ENCODE measurements around the gene LMNB1.
"Not testable (repeated sequence)": the region's sequence is repeated elsewhere in the genome, so short reads cannot be mapped to it uniquely, and the experiment has no call there.

Gene LMNB1

DNA sequence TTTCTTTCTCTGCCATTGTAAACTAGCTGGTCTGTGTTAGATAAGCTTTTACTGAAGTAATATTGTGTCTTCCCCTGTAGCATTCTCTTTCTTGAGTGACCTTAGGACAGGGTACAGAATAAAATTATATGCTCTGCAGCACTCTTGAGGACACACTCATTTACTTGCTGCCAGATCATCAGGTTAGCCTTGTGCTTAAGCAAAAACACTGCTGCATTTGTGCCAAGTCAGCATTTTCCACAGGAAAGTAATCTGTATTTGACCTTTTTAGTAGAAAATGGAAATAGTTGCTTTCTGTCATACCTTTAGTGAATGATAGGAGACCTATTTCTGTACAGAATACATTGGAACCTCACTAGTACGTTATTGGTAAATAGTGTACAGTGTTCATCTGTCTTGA lies 54.2 kb downstream of the LMNB1 start:
- Histone ChIP-seq H3K27me3 (ENCODE audit: insufficient read depth, low read depth) (no peaks in the 10 kb centered on the region), H3K9ac (no peak overlapping the region), H2AFZ (ENCODE audit: low read depth) (no peak overlapping the region), H3K4me1 (ENCODE audit: low read depth, poor library complexity, severe bottlenecking) (peaks cover 10% of the 10 kb centered on the region), H4K20me1 (ENCODE audit: insufficient read depth) (peaks cover 3% of the 10 kb centered on the region; the same call in 1 of the 2 replicates), H3K79me2 (ENCODE audit: insufficient read depth, low read depth) (peaks cover 4% of the 10 kb centered on the region; the same call in 1 of the 2 replicates), H3K4me2 (no peak overlapping the region), H3K36me3 (ENCODE audit: insufficient read depth) (peaks cover 33% of the 10 kb centered on the region; the same call in 1 of the 2 replicates), H3K27ac (no peak overlapping the region), H3K4me3 (IDR thresholded peaks at IDR 0.05; ENCODE audit: insufficient read depth, low read depth, low read length) (no peak overlapping the region)
- no peak for TF ChIP-seq CTCF (conservative IDR thresholded peaks at IDR 0.05; ENCODE audit: low read depth, low read length)

DNA sequence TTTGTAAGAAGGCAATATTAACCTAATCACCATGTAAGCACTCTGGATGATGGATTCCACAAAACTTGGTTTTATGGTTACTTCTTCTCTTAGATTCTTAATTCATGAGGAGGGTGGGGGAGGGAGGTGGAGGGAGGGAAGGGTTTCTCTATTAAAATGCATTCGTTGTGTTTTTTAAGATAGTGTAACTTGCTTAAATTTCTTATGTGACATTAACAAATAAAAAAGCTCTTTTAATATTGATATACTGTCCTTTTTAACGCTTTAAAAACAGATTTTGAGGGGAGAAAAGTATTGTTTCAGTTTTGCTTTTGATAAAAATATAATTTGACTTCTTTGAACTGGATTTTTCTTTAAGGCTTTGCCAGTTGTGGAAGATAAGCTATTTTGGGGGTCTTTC lies 59.8 kb downstream of the LMNB1 start:
- no peak overlapping the region for H3K4me3 ChIP-seq (IDR thresholded peaks at IDR 0.05; ENCODE audit: insufficient read depth, low read depth, low read length)

DNA sequence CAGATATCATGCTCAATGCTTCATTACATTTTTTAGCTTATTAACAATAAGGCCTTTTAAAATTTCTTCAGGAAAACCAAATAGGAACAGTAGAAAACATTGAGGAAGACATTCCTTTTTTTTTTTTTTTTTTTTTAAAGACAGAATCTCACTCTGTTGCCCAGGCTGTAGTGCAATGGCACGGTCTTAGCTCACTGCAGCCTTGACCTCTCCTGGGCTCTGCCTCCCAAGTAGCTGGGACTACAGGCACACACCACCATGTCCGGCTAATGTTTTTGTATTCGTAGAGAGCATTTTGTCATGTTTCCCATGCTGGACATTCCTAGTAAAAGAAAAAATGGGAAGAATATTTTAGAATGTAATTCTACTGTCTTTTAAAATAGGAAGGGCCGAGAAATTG lies 60.3 kb downstream of the LMNB1 start:
- no peak overlapping the region for H2AFZ ChIP-seq (ENCODE audit: low read depth)
- peaks cover 4% of the 10 kb centered on the region; the same call in 1 of the 2 replicates for H3K36me3 ChIP-seq (ENCODE audit: insufficient read depth)
- H3K27me3 ChIP-seq (ENCODE audit: insufficient read depth, low read depth), result no peaks in the 10 kb centered on the region
- no peak for TF ChIP-seq CTCF (conservative IDR thresholded peaks at IDR 0.05; ENCODE audit: low read depth, low read length)
- peaks cover 7% of the 10 kb centered on the region; the same call in 1 of the 2 replicates for H4K20me1 ChIP-seq (ENCODE audit: insufficient read depth)
- H3K79me2 ChIP-seq (ENCODE audit: insufficient read depth, low read depth), result peaks cover 4% of the 10 kb centered on the region; the same call in 1 of the 2 replicates
- H3K9ac ChIP-seq, result no peak overlapping the region
- H3K4me2 ChIP-seq, result no peak overlapping the region
- no peak overlapping the region for H3K4me3 ChIP-seq (IDR thresholded peaks at IDR 0.05; ENCODE audit: insufficient read depth, low read depth, low read length)
- H3K4me1 ChIP-seq (ENCODE audit: low read depth, poor library complexity, severe bottlenecking), result no peaks in the 10 kb centered on the region
- H3K27ac ChIP-seq, result no peak overlapping the region

More for the DNA sequence above, 59.8 kb downstream of the LMNB1 start:
- no peak for TF ChIP-seq CTCF (conservative IDR thresholded peaks at IDR 0.05; ENCODE audit: low read depth, low read length)
- H3K9ac ChIP-seq, result no peak overlapping the region
- no peak overlapping the region for H3K4me2 ChIP-seq
- peaks cover 6% of the 10 kb centered on the region; the same call in 1 of the 2 replicates for H3K36me3 ChIP-seq (ENCODE audit: insufficient read depth)
- H3K27me3 ChIP-seq (ENCODE audit: insufficient read depth, low read depth), result no peaks in the 10 kb centered on the region
- H4K20me1 ChIP-seq (ENCODE audit: insufficient read depth), result peaks cover 7% of the 10 kb centered on the region; the same call in 1 of the 2 replicates
- H3K27ac ChIP-seq, result no peak overlapping the region
- no peaks in the 10 kb centered on the region for H3K4me1 ChIP-seq (ENCODE audit: low read depth, poor library complexity, severe bottlenecking)
- no peak overlapping the region for H2AFZ ChIP-seq (ENCODE audit: low read depth)
- H3K79me2 ChIP-seq (ENCODE audit: insufficient read depth, low read depth), result peaks cover 4% of the 10 kb centered on the region; the same call in 1 of the 2 replicates

- no peak overlapping the region for H3K9ac ChIP-seq
- no peak overlapping the region for H3K4me2 ChIP-seq
- no peaks in the 10 kb centered on the region for H3K4me1 ChIP-seq (ENCODE audit: low read depth, poor library complexity, severe bottlenecking)
- peaks cover 4% of the 10 kb centered on the region; the same call in 1 of the 2 replicates for H3K36me3 ChIP-seq (ENCODE audit: insufficient read depth)
- H4K20me1 ChIP-seq (ENCODE audit: insufficient read depth), result 0 out of 2 replicates have a peak, but pooled peaks cover 5% of the 10 kb centered on the region
- TF ChIP-seq CTCF (conservative IDR thresholded peaks at IDR 0.05; ENCODE audit: low read depth, low read length), result no peak
- H3K79me2 ChIP-seq (ENCODE audit: insufficient read depth, low read depth), result peaks cover 4% of the 10 kb centered on the region; the same call in 1 of the 2 replicates
- no peak overlapping the region for H3K4me3 ChIP-seq (IDR thresholded peaks at IDR 0.05; ENCODE audit: insufficient read depth, low read depth, low read length)
- no peak overlapping the region for H3K27ac ChIP-seq
- no peaks in the 10 kb centered on the region for H3K27me3 ChIP-seq (ENCODE audit: insufficient read depth, low read depth)
- no peak overlapping the region for H2AFZ ChIP-seq (ENCODE audit: low read depth)
Observed at GRCh38 chr5:126837906-126838539, 61.1 kb downstream of the LMNB1 start.

DNA sequence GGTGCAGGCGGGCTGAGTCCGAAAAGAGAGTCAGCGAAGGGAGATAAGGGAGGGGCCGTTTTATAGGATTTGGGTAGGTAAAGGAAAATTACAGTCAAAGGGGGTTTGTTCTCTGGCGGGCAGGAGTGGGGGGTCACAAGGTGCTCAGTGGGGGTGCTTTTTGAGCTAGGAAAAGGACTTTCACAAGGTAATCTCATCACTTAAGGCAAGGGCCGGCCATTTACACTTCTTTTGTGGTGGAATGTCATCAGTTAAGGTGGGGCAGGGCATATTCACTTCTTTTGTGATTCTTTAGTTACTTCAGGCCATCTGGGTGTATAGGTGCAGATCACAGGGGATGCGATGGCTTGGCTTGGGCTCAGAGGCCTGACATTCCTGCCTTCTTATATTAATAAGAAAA lies 62.5 kb downstream of the LMNB1 start:
- H4K20me1 ChIP-seq (ENCODE audit: insufficient read depth); H3K4me2 ChIP-seq; H2AFZ ChIP-seq (ENCODE audit: low read depth); H3K27me3 ChIP-seq (ENCODE audit: insufficient read depth, low read depth); H3K79me2 ChIP-seq (ENCODE audit: insufficient read depth, low read depth); H3K4me1 ChIP-seq (ENCODE audit: low read depth, poor library complexity, severe bottlenecking); H3K36me3 ChIP-seq (ENCODE audit: insufficient read depth); H3K27ac ChIP-seq; H3K4me3 ChIP-seq (IDR thresholded peaks at IDR 0.05; ENCODE audit: insufficient read depth, low read depth, low read length); H3K9ac ChIP-seq: not testable (repeated sequence)

- not testable (repeated sequence) for H4K20me1 ChIP-seq (ENCODE audit: insufficient read depth); H3K27ac ChIP-seq; H3K36me3 ChIP-seq (ENCODE audit: insufficient read depth); H3K4me3 ChIP-seq (IDR thresholded peaks at IDR 0.05; ENCODE audit: insufficient read depth, low read depth, low read length); H3K4me2 ChIP-seq; H3K79me2 ChIP-seq (ENCODE audit: insufficient read depth, low read depth); H3K4me1 ChIP-seq (ENCODE audit: low read depth, poor library complexity, severe bottlenecking); H3K27me3 ChIP-seq (ENCODE audit: insufficient read depth, low read depth); H3K9ac ChIP-seq; H2AFZ ChIP-seq (ENCODE audit: low read depth)
Observed at GRCh38 chr5:126843375-126843774, 66.4 kb downstream of the LMNB1 start.

- H3K9ac ChIP-seq; H3K79me2 ChIP-seq (ENCODE audit: insufficient read depth, low read depth); H3K27me3 ChIP-seq (ENCODE audit: insufficient read depth, low read depth); H3K27ac ChIP-seq; H2AFZ ChIP-seq (ENCODE audit: low read depth); H3K36me3 ChIP-seq (ENCODE audit: insufficient read depth); H3K4me3 ChIP-seq (IDR thresholded peaks at IDR 0.05; ENCODE audit: insufficient read depth, low read depth, low read length); H3K4me1 ChIP-seq (ENCODE audit: low read depth, poor library complexity, severe bottlenecking); H3K4me2 ChIP-seq; H4K20me1 ChIP-seq (ENCODE audit: insufficient read depth): not testable (repeated sequence)
Observed at GRCh38 chr5:126845470-126846070, 68.6 kb downstream of the LMNB1 start.
